GM18858 (cell line): ENCODE results near the gene SDC3.

Source experiments
- ATAC-seq: cut with Tn5 transposase; IDR thresholded peaks from one replicate; pipeline ENCODE4 v1.9.1; 2021; ENCODE audit not compliant: unreplicated experiment

The SDC3 gene

DNA sequence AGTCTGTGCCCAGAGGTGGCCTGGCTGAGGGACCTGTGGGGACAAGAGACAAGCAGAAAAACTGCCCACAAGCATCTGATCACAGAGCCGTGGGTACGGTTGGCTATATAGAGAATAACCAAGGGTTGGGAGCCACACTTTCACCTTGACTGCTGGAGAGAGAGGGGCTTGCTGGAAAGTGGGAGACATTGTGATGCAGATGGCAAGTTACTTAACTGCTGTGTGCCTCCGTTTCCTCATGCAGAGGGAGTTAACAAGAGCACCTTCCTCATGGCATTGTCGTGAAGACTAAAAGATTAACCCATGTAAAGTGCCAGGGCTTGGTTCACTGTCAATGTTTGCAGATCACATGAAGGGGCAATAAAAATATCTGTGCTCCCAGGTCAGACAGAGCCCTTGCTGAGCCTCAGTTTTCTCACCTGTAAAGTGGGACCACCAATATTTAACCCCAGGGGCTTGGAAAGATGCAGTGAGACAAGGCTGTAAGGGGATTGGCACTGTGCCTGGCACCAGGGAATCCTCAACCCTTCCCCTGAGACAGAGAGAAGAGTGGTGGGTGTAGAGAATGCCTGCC lies 52.8 kb downstream of the SDC3 start:
- ATAC-seq = no peak

GRCh38 chr1:30853350-30853749 lies 55.2 kb downstream of the SDC3 start:
- no peak for ATAC-seq

GRCh38 chr1:30852026-30852425 lies 56.5 kb downstream of the SDC3 start:
- ATAC-seq = no peak

GRCh38 chr1:30851286-30851685 lies 57.3 kb downstream of the SDC3 start:
- no peak for ATAC-seq

- ATAC-seq = no peak
Measured at GRCh38 chr1:30850607-30851006, 58.0 kb downstream of the SDC3 start.

GRCh38 chr1:30848130-30848529 lies 60.4 kb downstream of the SDC3 start:
- ATAC-seq = no peak

GRCh38 chr1:30847358-30847972 lies 61.1 kb downstream of the SDC3 start:
- ATAC-seq = no peak

- ATAC-seq = no peak
Measured at GRCh38 chr1:30846587-30846986, 62.0 kb downstream of the SDC3 start.

- ATAC-seq = no peak
Measured at GRCh38 chr1:30845904-30846290, 62.7 kb downstream of the SDC3 start.

- ATAC-seq = no peak
Measured at GRCh38 chr1:30845237-30845903, 63.2 kb downstream of the SDC3 start.

- no peak for ATAC-seq
Measured at GRCh38 chr1:30844631-30845030, 63.9 kb downstream of the SDC3 start.

DNA sequence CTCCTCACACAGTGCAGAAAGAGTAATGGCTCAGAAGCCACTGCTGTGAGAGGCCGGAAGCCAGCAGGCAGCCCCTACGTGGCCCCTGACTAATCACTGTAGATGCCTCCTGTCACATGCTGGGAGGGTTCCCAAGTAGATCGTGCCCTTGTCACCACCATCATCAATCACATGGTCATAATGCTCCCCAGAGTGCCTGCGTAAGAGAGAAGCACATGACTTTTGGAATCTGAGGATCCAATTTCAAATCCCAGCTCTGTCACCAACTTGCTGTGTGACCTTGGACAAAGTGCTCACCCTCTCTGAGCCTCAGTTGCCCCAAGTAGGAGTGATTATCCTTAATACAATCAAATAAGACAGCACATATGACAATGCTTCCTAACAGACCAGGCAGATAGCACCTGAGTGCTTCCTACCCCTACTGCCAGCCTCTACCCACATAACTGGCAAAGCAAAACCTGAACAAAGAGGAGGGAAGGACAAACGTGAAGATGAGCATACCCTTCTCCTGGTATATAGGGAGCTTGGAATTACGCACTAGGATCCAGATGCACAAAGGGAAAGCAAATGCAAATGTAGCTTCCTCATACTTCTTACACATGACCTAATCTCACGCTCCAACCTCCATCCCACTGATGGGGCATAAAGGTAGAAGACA lies 65.7 kb downstream of the SDC3 start:
- ATAC-seq = no peak

GRCh38 chr1:30840904-30841598 lies 67.5 kb downstream of the SDC3 start:
- ATAC-seq = no peak

DNA sequence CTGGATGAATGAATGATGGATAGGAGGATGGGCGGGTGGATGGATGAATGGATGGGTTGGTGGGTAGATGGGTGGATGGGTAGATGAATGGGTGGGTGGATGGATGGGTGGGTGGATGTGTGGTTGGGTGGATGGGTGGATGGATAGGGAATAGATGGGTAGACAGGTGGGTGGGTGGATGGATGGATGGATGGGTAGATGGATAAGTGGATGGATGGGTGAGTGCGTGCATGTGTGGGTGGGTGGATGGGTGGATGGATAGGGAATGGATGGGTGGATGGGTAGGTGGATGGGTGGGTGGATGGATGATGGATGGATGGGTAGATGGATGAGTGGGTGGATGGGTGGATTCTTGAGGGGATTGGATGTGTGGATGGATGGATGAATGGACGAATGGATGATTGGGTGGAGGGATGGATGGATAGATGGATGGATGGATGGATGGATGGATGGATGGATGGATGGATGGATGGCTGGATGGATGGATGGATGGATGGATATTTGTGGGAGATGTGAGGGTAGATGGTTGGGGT lies 68.7 kb downstream of the SDC3 start:
- no peak for ATAC-seq

GRCh38 chr1:30838996-30839395 lies 69.6 kb downstream of the SDC3 start:
- no peak for ATAC-seq

GRCh38 chr1:30837653-30838052 lies 70.9 kb downstream of the SDC3 start:
- ATAC-seq = no peak

DNA sequence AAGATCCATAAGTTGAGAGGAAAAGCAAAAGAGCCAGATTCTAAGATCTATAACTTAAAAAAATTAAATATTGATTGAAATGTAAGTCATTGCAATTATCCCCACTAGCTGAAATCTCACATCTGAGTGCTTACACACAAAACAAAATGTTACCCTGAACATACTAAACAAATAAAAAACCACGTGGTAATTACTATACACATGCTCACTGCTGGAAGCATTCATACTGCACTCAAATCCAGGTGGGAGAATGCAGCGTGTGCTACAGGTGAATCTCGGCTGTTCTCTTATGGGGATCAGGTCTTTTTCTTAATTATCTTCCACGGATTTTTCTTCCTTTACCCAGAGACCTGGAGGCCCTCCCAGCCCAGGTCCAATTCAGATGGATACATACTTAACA lies 74.3 kb downstream of the SDC3 start:
- no peak for ATAC-seq

DNA sequence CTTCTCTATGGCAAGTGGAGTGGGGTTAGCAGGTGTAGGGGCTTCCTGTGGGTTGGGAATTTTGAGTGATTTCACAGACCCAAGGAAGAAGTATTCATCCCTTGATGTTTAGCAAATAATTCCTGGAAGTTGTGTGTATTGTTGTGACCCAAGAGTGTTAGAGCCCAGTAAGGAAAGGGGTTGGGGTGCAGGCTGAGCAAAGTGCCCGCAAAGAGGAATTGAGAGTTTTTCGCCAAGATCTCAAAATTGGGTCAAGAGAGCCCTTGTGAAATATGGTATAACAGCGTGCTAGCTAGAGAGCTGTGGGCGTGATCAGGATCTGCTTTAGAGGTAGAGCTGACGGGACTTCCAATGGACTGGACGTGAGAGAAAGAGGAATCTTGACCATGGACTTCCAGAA lies 78.0 kb downstream of the SDC3 start:
- no peak for ATAC-seq

- no peak for ATAC-seq
Measured at GRCh38 chr1:30829889-30830288, 78.7 kb downstream of the SDC3 start.

- ATAC-seq = no peak
Measured at GRCh38 chr1:30824736-30825429, 83.7 kb downstream of the SDC3 start.
